Upper lobe of right lung (tissue), 1 donor: ENCODE measurements around the gene PTPRG. TPM values are rescaled to one million over a fixed set of nuclear protein-coding genes. Genes with fewer than 3 reads are reported as not detected.

Experiments
- ATAC-seq: fragments of 200-7000 bp; cut with Tn5 transposase; one replicate; pipeline ENCODE4 v1.9.1; 2020; ENCODE audit warnings: mild to moderate bottlenecking, moderate library complexity
- DNase-seq: peaks from one replicate; pipeline ENCODE4 v3.0.0-alpha.2; 2020
- H3K27ac ChIP-seq: fragments of 200-600 bp; one replicate; pipeline ENCODE4 v1.8.0; 2022
- H3K27me3 ChIP-seq: fragments of 200-600 bp; one replicate; pipeline ENCODE4 v1.8.0; 2022; ENCODE audit warnings: mild to moderate bottlenecking
- H3K36me3 ChIP-seq: fragments of 200-600 bp; one replicate; pipeline ENCODE4 v1.8.0; 2022
- H3K4me1 ChIP-seq: fragments of 200-600 bp; one replicate; pipeline ENCODE4 v1.8.0; 2022
- H3K4me3 ChIP-seq: fragments of 200-600 bp; one replicate; pipeline ENCODE4 v1.8.0; 2022; ENCODE audit warnings: mild to moderate bottlenecking
- H3K9me3 ChIP-seq: fragments of 200-600 bp; one replicate; pipeline ENCODE4 v1.8.0; 2022
- intact Hi-C: fragments of 100-400 bp; cut with DNase I; formaldehyde crosslinking; loops from one replicate; pipeline ENCODE4 v1.11.0; 2022
- total RNA-seq: library from RNA; stranded (reverse); fragmentation: NEBNext Ultra II Directional; extraction: Animal tissue kit (Norgen Biotek cat#: 25700); gene quantifications from one replicate; pipeline ENCODE4 v1.2.1, GENCODE V29; 2021
- TF ChIP-seq, protein P1 (sequence below): fragments of 200-600 bp; IDR thresholded peaks from one replicate; pipeline ENCODE4 v1.8.0; 2022; ENCODE audit warnings: antibody characterized with exemption
- donor health status: DM: no; HTN: yes; CAD: no; lungs with severe emphysema.

PTPRG gene
- total RNA-seq, 1 donor from 2014 or later: 86.7 TPM

DNA sequence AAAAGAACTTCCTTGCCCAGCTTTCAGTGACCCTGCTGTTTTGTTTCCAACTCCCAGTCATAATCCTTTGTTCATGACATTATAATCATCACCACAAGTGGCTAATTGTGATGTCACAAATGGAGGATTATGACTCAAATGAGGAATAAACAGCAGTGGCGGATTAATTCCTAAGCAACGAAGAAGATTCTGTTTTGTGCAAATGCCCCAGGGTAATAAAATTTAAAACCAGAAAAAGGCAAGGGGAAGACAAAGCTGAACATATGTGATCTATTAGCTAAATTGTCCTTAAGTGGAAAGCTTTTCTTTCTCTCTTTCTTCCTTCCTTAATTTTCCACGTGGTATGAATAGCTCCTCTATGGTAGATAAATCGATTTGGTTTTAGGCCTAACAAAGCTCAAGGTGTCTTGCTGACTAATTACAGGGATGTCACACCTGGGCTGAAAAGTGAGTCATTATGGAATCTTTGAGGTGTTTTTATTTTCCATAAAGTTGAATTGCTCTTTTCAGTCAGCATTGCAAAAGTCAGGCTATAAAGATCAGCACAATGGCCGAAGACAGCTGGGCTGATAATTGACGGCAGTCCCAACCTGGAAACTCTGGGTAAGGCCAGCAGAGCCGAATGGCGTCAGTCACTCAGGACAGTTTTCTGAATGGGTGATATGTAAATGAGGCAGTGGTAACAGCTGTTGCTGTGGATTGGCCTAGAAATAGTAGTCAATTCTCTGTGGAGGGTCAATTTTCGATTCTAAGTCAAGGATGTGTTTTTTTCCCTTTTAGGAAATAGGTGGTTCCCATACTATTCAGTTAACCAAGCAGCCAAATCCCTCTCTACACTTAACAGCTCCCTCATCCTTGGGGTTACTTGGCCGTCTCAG, 121.5 kb downstream of the PTPRG start:
- no peaks in the 10 kb centered on the region for H3K9me3 ChIP-seq
- no peak for DNase-seq
- TF ChIP-seq, protein P1, sequence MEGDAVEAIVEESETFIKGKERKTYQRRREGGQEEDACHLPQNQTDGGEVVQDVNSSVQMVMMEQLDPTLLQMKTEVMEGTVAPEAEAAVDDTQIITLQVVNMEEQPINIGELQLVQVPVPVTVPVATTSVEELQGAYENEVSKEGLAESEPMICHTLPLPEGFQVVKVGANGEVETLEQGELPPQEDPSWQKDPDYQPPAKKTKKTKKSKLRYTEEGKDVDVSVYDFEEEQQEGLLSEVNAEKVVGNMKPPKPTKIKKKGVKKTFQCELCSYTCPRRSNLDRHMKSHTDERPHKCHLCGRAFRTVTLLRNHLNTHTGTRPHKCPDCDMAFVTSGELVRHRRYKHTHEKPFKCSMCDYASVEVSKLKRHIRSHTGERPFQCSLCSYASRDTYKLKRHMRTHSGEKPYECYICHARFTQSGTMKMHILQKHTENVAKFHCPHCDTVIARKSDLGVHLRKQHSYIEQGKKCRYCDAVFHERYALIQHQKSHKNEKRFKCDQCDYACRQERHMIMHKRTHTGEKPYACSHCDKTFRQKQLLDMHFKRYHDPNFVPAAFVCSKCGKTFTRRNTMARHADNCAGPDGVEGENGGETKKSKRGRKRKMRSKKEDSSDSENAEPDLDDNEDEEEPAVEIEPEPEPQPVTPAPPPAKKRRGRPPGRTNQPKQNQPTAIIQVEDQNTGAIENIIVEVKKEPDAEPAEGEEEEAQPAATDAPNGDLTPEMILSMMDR: no peak
- no peaks in the 10 kb centered on the region for H3K27me3 ChIP-seq
- peaks cover 8% of the 10 kb centered on the region for H3K4me1 ChIP-seq
- no peak overlapping the region for H3K4me3 ChIP-seq
- H3K27ac ChIP-seq: no peak overlapping the region
- H3K36me3 ChIP-seq: no peaks in the 10 kb centered on the region
- intact Hi-C loops: no loop called here
- ATAC-seq: no peak

DNA sequence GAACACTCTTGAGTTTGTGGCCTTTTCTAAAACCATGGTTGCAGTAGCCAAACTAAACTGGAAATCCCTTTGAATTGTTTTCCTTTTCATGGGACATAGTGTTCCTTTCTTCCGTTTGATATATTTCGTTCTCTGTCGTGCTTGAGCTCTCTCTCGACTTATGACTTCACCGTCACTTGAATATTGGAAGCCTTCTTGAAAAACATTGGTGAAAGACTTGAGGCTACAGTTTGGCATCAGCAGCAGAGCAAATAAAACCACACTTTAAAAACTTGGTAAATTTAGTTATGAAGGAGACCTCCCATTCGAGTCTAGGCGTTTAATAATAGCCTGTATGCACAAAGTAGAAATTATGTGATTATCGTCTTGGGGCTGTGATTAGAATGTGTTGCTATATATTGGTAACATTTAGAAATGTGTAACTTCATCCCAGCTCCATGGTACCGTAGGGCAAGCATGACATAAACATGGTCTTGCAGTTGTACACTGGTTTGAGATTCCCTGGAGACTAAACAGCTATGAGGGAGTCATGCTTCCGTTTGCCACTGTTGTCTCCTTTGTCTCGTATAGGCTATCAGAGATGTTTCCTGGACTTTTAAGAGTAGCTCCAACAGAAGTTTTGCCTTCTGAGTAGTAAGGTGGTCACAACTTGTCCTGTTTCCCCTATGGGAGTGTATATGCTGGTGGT, 122.3 kb downstream of the PTPRG start:
- Histone ChIP-seq H3K4me3 (no peak overlapping the region), H3K27ac (no peak overlapping the region), H3K9me3 (no peaks in the 10 kb centered on the region), H3K27me3 (no peaks in the 10 kb centered on the region), H3K36me3 (no peaks in the 10 kb centered on the region), H3K4me1 (peaks cover 8% of the 10 kb centered on the region)
- intact Hi-C loops: no loop called here
- ATAC-seq (no peak), DNase-seq (no peak)
- TF ChIP-seq, protein P1: no peak

DNA sequence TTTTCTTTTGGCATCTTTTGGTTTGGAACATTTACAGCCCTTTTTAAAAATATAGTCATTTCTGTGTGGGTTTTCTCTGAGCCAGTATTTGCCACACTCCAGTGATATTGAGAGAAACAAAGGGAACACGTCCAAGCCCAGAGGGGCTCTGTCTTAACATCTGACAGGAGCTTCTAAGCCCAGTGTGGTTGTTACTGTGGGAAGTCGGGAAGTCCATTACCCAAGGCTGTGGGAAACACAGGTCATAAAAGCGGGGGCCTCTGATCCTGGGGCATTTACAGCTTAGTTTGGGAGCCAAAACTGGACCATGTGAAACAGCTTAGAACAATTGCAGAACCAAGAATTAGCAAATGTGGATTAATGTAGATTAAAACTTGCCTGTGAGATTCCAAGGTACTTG, 123.0 kb downstream of the PTPRG start:
- no peaks in the 10 kb centered on the region for H3K27me3 ChIP-seq
- no peaks in the 10 kb centered on the region for H3K36me3 ChIP-seq
- H3K9me3 ChIP-seq: no peaks in the 10 kb centered on the region
- intact Hi-C loops: no loop called here
- ATAC-seq (no peak), DNase-seq (no peak)
- no peak overlapping the region for H3K27ac ChIP-seq
- no peak overlapping the region for H3K4me3 ChIP-seq
- TF ChIP-seq, protein P1: no peak
- peaks cover 8% of the 10 kb centered on the region for H3K4me1 ChIP-seq

DNA sequence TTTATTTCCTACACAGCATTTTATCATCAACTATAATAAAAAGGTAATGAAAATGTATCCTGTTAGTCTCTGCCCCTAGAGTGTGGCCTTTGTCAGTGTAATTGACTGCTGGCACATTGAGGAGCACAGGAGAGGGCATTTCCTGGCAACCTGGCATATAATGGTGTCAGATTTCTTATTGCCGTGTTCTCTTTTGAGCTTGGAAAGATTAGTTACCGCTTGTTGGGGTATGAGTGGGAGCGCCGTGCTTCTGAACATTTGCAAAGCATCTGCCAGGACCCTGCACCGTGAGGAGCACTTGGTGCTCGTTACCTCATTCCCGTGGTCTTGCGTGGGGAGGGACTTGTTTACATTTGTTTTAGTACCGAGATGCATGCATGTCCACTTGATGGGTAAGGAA, 124.4 kb downstream of the PTPRG start:
- no peaks in the 10 kb centered on the region for H3K27me3 ChIP-seq
- H3K36me3 ChIP-seq: no peaks in the 10 kb centered on the region
- TF ChIP-seq, protein P1: no peak
- no peak for DNase-seq
- peaks cover 8% of the 10 kb centered on the region for H3K4me1 ChIP-seq
- no peak overlapping the region for H3K4me3 ChIP-seq
- intact Hi-C loops: no loop called here
- peak; percentile 61 for ATAC-seq
- H3K27ac ChIP-seq: no peak overlapping the region
- H3K9me3 ChIP-seq: no peaks in the 10 kb centered on the region

DNA sequence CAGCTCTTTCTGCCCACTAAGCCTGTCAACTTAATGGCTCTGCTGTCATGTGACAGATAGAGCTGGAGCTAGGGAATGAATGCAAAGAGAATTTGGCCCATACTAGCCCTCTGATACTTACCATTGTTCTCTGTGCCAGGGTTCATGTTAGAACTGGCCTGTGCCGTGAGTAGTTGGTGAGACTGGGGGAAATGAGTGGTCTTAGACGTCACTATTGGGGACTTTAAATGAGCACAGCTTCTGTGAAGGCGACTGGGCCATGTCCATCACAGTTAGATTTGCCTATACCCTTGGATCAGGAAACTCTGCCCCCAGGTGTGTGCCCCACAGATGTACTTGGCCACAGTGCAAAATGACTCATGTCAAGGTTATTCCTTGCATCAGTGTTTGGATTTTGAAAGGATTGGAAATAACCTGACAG, 124.9 kb downstream of the PTPRG start:
- no peak for DNase-seq
- intact Hi-C loops: no loop called here
- ATAC-seq: peak; percentile 10
- Histone ChIP-seq H3K27ac (no peak overlapping the region), H3K36me3 (no peaks in the 10 kb centered on the region), H3K9me3 (no peaks in the 10 kb centered on the region), H3K27me3 (no peaks in the 10 kb centered on the region), H3K4me3 (no peak overlapping the region), H3K4me1 (peaks cover 8% of the 10 kb centered on the region)
- TF ChIP-seq, protein P1: no peak
